HepG2 (cell line): ENCODE results near the gene SLC17A8.

Source experiments
- RAD51 ChIP-seq: fragments of 450-650 bp; IDR thresholded peaks from 2 replicates; pipeline ENCODE4 v1.6.1; 2016; ENCODE audit warnings: borderline replicate concordance
- SIN3A ChIP-seq: IDR thresholded peaks from 2 replicates; pipeline ENCODE4 v1.6.1; 2011; ENCODE audit warnings: low read depth, mild to moderate bottlenecking, control low read depth, low read length, borderline replicate concordance
- TF ChIP-seq, protein P1 (sequence below): sonication (generic); formaldehyde crosslinking; IDR thresholded peaks from 2 replicates; pipeline ENCODE4 v1.4.0; 2020; ENCODE audit warnings: missing genetic modification reagents

DNA sequence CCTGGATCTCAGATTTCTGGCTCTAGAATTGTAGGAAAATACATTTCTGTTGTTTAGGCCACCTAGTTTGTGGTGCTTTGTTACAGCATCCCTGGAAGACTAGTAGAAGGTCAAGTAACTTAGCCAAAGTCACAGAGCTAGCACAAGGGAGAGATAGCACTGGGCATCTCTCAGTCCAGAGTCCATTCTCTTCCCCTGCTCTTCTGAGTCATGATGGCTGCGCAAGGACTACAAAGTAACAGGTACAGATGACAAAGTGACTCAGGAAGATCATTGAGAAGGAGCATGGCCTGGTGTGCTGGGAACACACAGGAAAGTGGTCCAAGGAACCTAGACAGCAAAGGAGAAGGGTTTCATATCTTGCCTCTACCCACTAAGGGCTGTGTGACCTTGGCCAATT, 19.3 kb downstream of the SLC17A8 start:
- TF ChIP-seq, protein P1, sequence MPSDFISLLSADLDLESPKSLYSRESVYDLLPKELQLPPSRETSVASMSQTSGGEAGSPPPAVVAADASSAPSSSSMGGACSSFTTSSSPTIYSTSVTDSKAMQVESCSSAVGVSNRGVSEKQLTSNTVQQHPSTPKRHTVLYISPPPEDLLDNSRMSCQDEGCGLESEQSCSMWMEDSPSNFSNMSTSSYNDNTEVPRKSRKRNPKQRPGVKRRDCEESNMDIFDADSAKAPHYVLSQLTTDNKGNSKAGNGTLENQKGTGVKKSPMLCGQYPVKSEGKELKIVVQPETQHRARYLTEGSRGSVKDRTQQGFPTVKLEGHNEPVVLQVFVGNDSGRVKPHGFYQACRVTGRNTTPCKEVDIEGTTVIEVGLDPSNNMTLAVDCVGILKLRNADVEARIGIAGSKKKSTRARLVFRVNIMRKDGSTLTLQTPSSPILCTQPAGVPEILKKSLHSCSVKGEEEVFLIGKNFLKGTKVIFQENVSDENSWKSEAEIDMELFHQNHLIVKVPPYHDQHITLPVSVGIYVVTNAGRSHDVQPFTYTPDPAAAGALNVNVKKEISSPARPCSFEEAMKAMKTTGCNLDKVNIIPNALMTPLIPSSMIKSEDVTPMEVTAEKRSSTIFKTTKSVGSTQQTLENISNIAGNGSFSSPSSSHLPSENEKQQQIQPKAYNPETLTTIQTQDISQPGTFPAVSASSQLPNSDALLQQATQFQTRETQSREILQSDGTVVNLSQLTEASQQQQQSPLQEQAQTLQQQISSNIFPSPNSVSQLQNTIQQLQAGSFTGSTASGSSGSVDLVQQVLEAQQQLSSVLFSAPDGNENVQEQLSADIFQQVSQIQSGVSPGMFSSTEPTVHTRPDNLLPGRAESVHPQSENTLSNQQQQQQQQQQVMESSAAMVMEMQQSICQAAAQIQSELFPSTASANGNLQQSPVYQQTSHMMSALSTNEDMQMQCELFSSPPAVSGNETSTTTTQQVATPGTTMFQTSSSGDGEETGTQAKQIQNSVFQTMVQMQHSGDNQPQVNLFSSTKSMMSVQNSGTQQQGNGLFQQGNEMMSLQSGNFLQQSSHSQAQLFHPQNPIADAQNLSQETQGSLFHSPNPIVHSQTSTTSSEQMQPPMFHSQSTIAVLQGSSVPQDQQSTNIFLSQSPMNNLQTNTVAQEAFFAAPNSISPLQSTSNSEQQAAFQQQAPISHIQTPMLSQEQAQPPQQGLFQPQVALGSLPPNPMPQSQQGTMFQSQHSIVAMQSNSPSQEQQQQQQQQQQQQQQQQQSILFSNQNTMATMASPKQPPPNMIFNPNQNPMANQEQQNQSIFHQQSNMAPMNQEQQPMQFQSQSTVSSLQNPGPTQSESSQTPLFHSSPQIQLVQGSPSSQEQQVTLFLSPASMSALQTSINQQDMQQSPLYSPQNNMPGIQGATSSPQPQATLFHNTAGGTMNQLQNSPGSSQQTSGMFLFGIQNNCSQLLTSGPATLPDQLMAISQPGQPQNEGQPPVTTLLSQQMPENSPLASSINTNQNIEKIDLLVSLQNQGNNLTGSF: no peak
- TF ChIP-seq SIN3A (no peak), RAD51 (no peak)
